Erythroblast (primary cell): Measurements from ENCODE around the gene AKNA.

Experiments
- GATA1 ChIP-seq: IDR thresholded peaks from 2 replicates; pipeline ENCODE4 v1.6.1; 2011; ENCODE audit warnings: low read depth, mild to moderate bottlenecking, control low read depth, low read length, moderate library complexity
- POLR2A ChIP-seq: IDR thresholded peaks from 2 replicates; pipeline ENCODE4 v1.6.1; 2011; ENCODE audit warnings: mild to moderate bottlenecking, low read length

DNA sequence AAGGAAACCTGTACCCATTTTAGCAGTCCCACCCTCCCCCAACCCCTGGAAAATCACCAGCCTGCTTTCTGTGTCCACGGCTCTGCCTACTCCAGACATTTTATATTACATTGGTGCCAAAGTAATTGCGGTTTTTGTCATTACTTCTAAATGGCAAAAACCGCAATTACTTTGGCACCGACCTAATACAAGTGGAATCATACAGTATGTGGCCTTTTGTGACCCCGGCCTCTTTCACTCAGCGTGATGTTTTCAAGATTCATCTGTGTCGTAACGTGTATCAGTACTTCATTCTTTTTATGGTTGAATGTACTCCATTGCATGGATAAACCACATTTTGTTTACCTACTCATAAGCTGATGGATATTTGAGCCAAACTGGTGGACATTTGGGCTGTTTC is 74.6 kb downstream of the AKNA start:
- no peak for TF ChIP-seq POLR2A
- TF ChIP-seq GATA1, result no peak
